SK-N-DZ (cell line): ENCODE results near the gene UBE2J2.
"Not testable (repeated sequence)": the region's sequence is repeated elsewhere in the genome, so short reads cannot be mapped to it uniquely, and the experiment has no call there.

Experiments
- DNase-seq: peaks from one replicate; pipeline ENCODE4 v3.0.0-alpha.2; 2015; ENCODE audit warnings: low spot score

The UBE2J2 gene

GRCh38 chr1:1256956-1257871 is 16.4 kb downstream of the UBE2J2 start:
- DNase-seq, result no peak

DNA sequence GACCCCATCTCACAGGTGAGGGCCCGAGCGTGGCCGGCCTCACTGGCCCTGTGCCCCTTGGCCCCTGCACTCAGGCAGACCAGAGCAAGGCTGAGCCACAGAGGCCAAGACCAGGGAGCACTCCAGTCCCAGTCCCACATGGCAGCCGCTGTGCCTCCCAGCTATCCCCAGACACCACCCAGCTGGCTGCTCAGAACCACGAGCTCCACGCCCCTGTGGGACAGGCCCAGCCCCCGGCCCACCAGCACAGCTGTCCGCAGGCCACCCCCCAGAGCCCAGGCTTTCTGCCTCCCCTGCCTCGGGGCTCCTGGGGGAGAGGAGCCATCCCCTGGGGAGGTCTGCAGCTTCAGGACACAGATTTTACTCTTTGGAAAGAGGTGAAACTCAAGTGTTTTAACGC is 18.0 kb downstream of the UBE2J2 start:
- no peak for DNase-seq

DNA sequence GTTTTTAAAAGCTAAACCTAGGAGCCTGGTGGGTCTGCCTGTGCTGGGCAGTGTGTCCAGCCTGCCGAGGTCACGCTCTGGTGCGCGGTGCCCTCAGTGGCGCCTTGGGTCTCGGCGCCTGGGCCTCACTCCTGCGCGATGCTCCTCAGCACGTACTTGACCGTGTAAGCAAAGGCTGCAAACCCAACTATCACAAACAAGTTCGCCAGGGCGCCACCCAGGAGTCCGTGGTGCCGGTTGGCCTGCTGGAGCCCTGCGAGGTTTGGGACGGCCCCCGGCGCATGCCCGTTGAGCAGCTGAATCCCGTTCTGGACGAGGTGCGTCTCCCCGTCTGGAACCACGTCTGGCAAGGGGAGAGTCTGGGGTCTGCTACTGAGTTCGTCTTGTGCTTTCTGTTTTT is 18.6 kb downstream of the UBE2J2 start:
- no peak for DNase-seq

DNA sequence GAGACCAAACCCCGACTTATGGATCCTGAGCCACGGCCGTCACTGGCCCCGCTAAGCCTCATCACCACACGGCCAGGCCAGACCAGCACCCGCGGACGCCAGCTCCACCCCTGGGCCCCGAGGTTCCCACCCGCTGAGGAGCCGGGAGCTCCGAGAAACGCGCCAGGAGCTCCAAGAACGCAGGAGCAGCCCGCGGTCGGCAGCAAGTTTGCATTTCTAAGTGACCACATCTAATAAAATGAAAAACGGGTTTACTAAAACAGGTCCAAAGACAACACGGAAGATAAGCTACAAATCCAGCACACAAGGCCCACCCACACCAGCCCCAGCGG is 19.0 kb downstream of the UBE2J2 start:
- no peak for DNase-seq

DNA sequence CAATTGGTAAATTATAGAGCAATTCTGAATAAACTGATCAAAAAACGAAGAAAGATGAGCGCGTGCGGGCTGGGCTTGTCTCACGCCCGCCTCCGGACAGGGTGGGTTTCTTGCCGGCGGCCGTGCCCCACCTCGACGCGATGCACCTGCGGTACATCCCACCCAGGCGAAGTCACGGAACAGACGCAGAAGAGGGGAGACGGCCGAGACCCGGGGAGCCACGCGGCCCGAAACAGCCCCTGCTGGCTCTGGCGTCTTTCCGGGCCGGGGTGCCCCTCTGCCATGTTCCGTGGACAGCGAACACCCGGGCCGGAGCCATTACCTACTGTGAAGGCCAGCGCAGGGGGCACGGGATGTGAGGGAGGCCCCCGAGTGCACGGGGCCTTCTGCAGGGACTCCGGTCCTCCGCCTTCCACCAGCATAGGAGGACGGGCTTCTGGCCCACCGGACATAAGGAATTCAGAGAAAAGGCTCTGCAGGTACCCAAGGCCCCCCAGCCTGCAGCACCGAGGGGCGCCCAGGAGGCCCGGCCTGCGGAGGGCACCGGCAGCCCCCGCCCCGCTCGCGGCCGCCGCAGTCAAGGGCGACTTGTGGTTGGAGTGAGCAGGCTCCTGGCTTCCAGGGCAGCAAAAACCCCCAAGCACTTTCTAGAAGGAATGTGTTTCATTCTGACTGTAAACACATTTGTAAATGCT is 19.5 kb downstream of the UBE2J2 start:
- no peak for DNase-seq

DNA sequence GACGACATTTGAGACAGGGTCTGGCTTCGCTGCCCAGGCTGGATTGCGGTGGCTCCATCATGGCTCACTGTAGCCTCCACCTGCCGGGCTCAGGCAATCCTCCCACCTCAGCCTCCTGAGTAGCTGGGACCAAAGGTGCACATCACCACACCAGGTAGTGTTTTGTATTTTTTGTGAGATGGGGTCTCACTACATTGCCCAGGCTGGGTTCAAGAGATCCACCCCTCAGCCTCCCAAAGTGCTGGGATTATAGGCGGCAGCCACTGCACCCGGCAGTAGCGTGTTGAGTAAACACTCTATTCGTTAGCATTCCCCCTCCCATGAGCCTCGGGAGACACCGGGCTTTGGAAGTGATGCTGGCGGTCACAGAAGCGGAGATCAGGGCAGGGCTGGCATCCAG is 20.3 kb downstream of the UBE2J2 start:
- DNase-seq, result no peak

- DNase-seq, result no peak
Measured at GRCh38 chr1:1250786-1251284, 22.8 kb downstream of the UBE2J2 start.

DNA sequence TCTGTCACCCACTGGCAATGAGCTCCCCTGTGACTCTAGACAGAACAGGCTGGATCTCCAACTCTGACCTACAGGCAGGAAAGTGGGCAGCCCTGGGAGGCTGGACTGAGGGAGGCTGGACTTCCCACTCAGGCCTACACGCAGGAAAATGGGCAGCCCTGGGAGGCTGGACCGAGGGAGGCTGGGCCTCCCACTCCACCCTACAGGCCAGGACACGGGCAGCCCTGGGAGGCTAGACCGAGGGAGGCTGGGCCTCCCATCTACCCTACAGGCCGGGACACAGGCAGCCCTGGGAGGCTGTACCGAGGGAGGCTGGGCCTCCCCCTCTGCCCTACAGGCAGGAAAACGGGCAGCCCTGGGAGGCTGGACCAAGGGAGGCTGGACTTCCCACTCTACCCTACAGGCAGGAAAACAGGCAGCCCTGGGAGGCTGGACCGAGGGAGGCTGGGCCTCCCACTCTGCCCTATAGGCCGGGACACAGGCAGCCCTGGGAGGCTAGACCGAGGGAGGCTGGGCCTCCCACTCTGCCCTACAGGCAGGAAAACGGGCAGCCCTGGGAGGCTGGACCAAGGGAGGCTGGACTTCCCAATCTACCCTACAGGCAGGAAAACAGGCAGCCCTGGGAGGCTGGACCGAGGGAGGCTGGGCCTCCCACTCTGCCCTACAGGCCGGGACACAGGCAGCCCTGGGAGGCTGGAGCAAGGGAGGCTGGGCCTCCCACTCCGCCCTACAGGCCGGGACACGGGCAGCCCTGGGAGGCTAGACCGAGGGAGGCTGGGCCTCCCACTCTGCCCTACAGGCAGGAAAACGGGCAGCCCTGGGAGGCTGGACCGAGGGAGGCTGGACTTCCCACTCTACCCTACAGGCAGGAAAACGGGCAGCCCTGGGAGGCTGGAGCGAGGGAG is 25.4 kb downstream of the UBE2J2 start:
- not testable (repeated sequence) for DNase-seq

- DNase-seq, result no peak
Measured at GRCh38 chr1:1247341-1247913, 26.2 kb downstream of the UBE2J2 start.

DNA sequence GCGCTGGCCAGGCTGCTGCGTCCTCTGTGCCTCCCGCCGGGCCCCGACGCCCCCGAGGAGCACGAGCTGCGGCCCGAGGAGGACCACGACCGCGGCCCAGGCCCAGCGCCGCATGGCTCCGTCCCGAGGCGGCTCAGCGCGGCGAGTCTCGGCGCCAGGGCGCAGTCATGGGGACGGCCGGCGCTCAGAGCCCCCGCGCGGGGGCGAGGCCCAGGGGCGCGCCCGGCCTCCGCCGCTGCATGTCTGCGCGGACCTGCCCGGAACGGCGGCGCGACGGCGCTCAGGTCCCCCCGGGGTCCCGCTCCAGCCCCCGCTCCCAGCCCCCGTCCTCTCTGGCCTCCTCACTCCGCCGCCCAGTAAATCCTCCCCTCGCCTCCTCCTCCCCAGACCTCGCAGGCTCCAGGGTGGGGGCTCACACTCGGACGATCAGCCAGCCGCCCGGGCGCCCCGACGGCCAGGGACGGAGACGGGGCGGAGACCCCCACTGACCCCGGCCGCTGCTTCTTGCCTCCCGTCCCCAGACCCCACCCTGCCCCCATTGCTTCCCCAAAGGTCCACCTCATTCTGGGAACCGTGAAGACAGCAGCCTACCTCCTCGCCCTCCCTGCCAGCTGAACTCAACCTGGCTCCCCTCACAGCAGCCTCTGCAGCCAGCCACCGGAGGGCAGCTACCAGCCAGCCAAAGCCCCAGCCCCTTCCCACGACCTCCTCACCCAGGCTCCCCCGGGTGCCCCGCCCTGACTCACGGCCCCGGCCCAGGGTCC is 26.9 kb downstream of the UBE2J2 start, which contains the start of gene C1QTNF12:
C1QTNF12 (minus strand) TSS at position 146 of the 764 bp plus-strand sequence; CDS start at position 114, 32 bp downstream.
- no peak for DNase-seq

GRCh38 chr1:1245817-1246576 is 27.7 kb downstream of the UBE2J2 start:
- DNase-seq, result no peak

GRCh38 chr1:1245178-1245816 is 28.4 kb downstream of the UBE2J2 start:
- no peak for DNase-seq

DNA sequence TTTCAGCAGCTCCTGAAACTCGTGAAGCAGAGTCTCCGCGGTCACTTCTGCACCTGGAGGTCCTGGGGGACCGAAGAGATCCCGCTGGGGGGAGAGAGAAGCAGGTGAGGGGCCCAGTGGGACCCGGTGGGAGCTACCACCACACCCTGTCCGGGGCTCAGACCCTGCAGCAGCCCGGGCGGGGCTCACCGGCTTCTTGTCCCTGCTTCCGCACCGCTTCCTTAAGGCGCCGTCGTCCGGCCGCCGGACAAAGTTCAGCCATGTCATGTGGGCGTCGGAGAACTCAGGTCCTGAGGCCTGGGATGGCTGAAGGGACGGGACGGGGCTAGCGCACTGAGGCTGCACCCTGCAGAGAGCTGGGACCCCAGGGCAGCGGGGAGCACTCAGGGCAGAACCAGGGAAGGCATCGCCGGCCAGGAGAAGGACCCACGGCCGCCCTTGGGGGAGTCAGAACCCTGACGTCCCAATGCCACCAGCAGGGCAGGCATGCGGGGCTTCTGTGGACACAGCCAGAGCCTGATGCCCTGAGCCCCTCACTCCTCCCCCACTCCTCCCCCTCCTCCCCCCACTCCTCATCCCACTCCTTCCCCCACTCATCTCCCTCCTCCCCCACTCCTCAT is 29.4 kb downstream of the UBE2J2 start:
- no peak for DNase-seq

GRCh38 chr1:1243807-1244191 is 29.9 kb downstream of the UBE2J2 start:
- DNase-seq, result no peak

- DNase-seq, result no peak
Measured at GRCh38 chr1:1243266-1243660, 30.4 kb downstream of the UBE2J2 start.

DNA sequence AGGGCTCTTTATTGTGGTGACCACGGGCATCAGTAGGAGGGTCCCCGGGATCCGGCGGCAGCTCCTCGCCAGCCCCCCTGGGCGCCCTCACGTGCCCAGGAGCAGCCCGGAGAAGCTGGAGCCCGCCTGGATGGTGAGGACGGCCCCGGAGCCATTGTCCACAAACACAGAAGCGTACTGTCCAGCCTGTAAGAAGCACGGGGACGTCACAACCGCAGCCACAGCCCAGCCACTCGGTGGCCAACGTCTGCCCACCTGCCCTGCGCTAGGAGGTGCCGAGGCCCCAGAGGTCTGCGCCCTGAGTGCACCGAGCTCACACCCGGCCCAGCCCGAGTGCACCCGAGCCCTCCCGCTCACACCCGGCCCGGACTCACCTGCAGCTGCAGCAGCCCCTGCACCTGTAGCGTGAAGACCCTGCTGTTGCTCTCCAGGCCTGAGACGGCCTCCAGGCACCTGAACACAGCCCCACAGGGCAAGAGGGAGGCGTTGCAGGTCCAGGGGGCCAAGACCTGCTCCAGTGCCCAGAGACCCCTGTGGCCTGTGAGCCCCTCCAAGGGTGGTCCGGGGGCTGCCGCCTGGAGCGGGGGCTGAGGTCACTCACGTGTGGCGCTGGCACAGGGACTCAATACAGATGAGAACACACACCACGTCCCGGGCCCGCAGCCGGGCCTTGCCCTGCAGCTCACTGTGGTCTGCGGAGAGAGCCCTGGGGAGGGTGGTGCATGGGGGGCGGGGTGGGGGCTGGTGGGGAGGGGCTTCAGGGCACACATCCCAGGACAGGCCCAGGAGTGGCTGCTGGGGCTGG is 31.0 kb downstream of the UBE2J2 start:
- no peak for DNase-seq

DNA sequence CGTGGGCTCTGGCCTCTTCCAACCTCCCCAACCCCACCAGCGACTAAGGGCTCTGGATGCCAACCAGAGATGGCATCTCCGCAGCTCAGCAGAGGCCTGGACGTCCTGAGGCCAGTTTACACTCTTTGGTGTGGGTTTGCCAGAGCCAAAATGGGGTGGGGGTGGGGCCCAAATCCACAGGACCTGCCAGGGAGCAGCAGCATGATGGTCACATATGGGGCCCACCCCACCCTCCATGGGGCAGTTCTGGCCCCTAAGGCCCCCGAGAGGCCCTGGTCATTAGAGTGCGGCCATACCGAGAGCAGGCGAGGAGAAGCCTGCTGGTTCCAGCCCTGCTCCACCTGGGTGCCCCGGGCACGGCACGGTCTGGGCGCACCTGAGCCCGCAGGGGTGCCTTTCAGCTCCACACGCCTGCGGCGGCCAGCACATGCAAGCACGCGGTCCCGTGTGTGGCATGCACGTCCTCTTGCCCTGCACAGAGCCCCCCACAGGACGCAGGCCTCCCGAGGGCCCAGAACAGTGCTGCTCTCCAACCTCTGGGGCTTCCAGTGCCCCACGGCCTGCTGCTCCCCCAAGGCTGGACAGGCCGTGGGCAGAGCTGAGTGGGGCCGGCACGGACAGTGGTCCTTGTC is 31.9 kb downstream of the UBE2J2 start:
- DNase-seq, result no peak
